Tibial nerve (tissue), 4 donors: Measurements from ENCODE around the gene TAS2R19.

Experiments
- EP300 ChIP-seq, 2 donors: sonication (generic); formaldehyde crosslinking; IDR thresholded peaks; one replicate each; pipeline ENCODE4 v1.6.1; 2017; ENCODE audit warnings: antibody characterized with exemption in 2 of 2, mild to moderate bottlenecking in 1 of 2
- TF ChIP-seq, protein P1 (sequence below), 5 experiments: fragments of 200-600 bp in 3 of 5; fragments of 450-650 bp in 2 of 5; sonication (generic) in 3 of 5; IDR thresholded peaks; one replicate each; pipeline ENCODE4 v1.5.1; 2016 to 2019; ENCODE audit warnings: antibody characterized with exemption in 5 of 5, mild to moderate bottlenecking in 3 of 5, moderate library complexity in 2 of 5

DNA sequence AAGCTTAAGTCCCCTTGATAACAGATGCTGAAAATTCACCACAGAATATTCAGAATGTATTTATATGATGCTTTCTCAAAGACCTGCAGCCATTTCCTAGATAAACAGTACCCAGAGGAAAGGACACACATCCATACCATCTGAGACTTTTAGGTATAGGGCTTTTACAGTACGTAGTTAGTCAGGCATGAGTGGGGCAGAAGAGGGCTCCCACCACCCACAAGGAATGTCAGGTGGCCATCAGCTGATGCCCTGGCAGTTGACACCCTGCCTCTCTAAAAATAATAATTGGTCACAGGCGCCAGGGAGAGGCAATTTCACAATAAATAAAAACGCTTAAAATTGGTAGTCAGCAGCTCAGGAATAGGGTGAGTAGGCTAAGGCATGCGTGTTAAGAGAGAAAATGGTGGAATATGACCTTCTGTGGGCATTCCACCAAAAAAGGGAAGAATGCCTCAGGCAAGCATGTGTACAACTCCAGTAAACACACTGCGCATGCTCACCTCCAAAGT is 47.5 kb upstream of the TAS2R19 start:
- TF ChIP-seq, protein P1, sequence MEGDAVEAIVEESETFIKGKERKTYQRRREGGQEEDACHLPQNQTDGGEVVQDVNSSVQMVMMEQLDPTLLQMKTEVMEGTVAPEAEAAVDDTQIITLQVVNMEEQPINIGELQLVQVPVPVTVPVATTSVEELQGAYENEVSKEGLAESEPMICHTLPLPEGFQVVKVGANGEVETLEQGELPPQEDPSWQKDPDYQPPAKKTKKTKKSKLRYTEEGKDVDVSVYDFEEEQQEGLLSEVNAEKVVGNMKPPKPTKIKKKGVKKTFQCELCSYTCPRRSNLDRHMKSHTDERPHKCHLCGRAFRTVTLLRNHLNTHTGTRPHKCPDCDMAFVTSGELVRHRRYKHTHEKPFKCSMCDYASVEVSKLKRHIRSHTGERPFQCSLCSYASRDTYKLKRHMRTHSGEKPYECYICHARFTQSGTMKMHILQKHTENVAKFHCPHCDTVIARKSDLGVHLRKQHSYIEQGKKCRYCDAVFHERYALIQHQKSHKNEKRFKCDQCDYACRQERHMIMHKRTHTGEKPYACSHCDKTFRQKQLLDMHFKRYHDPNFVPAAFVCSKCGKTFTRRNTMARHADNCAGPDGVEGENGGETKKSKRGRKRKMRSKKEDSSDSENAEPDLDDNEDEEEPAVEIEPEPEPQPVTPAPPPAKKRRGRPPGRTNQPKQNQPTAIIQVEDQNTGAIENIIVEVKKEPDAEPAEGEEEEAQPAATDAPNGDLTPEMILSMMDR (IDR thresholded peaks at IDR 0.05), result no peak
- TF ChIP-seq EP300 (IDR thresholded peaks at IDR 0.05), result no peak
